WTC11 (cell line): ENCODE measurements around the gene IPO8.

Experiments
- CBFB ChIP-seq: sonication (generic); formaldehyde crosslinking; IDR thresholded peaks from 2 replicates; pipeline ENCODE4 v1.8.1; 2022; ENCODE audit warnings: mild to moderate bottlenecking, low read depth, missing genetic modification reagents
- ESRRA ChIP-seq: sonication (generic); formaldehyde crosslinking; IDR thresholded peaks from 2 replicates; pipeline ENCODE4 v1.8.1; 2022; ENCODE audit warnings: mild to moderate bottlenecking, missing genetic modification reagents, borderline replicate concordance
- FOXJ3 ChIP-seq: sonication (generic); formaldehyde crosslinking; IDR thresholded peaks from 2 replicates; pipeline ENCODE4 v1.9.0; 2021; ENCODE audit warnings: missing genetic modification reagents, mild to moderate bottlenecking, borderline replicate concordance
- IRF2 ChIP-seq: sonication (generic); formaldehyde crosslinking; IDR thresholded peaks from 2 replicates; pipeline ENCODE4 v1.8.0; 2022; ENCODE audit warnings: low read depth, missing genetic modification reagents, borderline replicate concordance
- NR2C2 ChIP-seq: sonication (generic); formaldehyde crosslinking; IDR thresholded peaks from 2 replicates; pipeline ENCODE4 v1.8.0; 2022; ENCODE audit warnings: mild to moderate bottlenecking, missing genetic modification reagents
- SP1 ChIP-seq: sonication (generic); formaldehyde crosslinking; conservative IDR thresholded peaks from 2 replicates; pipeline ENCODE4 v1.8.1; 2022; ENCODE audit warnings: missing genetic modification reagents
- ZNF138 ChIP-seq: sonication (generic); formaldehyde crosslinking; conservative IDR thresholded peaks from 2 replicates; pipeline ENCODE4 v1.8.1; 2022; ENCODE audit warnings: mild to moderate bottlenecking, moderate library complexity, missing genetic modification reagents
- ZNF232 ChIP-seq: sonication (generic); formaldehyde crosslinking; IDR thresholded peaks from 2 replicates; pipeline ENCODE4 v1.8.0; 2022; ENCODE audit warnings: mild to moderate bottlenecking, missing genetic modification reagents
- ZSCAN18 ChIP-seq: fragments of 250-450 bp; sonication (Bioruptor Pico); IDR thresholded peaks from 2 replicates; pipeline ENCODE4 v2.1.2; 2022; ENCODE audit warnings: mild to moderate bottlenecking, moderate library complexity
- TF ChIP-seq, protein P1 (sequence below): fragments of 200-600 bp; IDR thresholded peaks from 2 replicates; pipeline ENCODE4 v1.8.0; 2022; ENCODE audit warnings: antibody characterized with exemption
- TF ChIP-seq, protein P2 (sequence below): fragments of 250-450 bp; sonication (Bioruptor Pico); IDR thresholded peaks from 2 replicates; pipeline ENCODE4 v1.9.0; 2021; ENCODE audit warnings: moderate library complexity, mild to moderate bottlenecking, inconsistent platforms, borderline replicate concordance

DNA sequence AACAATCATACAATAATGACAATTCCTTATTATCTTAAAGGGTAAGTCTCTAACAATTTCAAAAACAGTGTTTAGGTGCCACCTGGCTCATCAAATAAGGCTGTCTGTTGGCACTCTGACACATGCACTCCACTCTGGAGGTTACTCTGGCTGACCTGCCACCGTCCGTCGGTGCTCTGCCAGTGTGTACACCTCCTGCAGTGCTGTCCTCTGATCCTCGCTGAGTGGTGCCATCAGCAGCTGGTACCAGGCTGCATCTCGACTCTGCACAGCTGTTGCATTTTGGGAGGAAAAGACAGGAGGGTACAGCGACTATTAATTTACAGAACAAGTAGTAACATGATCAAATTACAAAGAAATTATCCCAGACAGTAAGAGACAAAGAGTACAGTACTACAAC, 63.9 kb downstream of the IPO8 start:
- TF ChIP-seq ZNF138 (no peak), CBFB (CRISPR knock-in tag) (no peak), NR2C2 (CRISPR knock-in tag) (no peak), FOXJ3 (CRISPR knock-in tag) (no peak), SP1 (CRISPR knock-in tag) (no peak), IRF2 (CRISPR knock-in tag) (no peak), ESRRA (CRISPR knock-in tag) (no peak), ZSCAN18 (CRISPR knock-in tag) (no peak), ZNF232 (CRISPR knock-in tag) (no peak)
- TF ChIP-seq, protein P1, sequence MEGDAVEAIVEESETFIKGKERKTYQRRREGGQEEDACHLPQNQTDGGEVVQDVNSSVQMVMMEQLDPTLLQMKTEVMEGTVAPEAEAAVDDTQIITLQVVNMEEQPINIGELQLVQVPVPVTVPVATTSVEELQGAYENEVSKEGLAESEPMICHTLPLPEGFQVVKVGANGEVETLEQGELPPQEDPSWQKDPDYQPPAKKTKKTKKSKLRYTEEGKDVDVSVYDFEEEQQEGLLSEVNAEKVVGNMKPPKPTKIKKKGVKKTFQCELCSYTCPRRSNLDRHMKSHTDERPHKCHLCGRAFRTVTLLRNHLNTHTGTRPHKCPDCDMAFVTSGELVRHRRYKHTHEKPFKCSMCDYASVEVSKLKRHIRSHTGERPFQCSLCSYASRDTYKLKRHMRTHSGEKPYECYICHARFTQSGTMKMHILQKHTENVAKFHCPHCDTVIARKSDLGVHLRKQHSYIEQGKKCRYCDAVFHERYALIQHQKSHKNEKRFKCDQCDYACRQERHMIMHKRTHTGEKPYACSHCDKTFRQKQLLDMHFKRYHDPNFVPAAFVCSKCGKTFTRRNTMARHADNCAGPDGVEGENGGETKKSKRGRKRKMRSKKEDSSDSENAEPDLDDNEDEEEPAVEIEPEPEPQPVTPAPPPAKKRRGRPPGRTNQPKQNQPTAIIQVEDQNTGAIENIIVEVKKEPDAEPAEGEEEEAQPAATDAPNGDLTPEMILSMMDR, result no peak
- TF ChIP-seq, protein P2, sequence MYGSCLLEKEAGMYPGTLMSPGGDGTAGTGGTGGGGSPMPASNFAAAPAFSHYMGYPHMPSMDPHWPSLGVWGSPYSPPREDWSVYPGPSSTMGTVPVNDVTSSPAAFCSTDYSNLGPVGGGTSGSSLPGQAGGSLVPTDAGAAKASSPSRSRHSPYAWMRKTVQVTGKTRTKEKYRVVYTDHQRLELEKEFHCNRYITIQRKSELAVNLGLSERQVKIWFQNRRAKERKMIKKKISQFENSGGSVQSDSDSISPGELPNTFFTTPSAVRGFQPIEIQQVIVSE (CRISPR knock-in tag), result no peak
